HCT116 (cell line): ENCODE data around the gene SLC12A3. TPM values are rescaled to one million over a fixed set of nuclear protein-coding genes. Genes with fewer than 3 reads are reported as not detected.

Source experiments
- ATAC-seq: fragments of 200-7000 bp; cut with Tn5 transposase; 2 replicates; pipeline ENCODE4 v1.9.1; 2020; ENCODE audit warnings: mild to moderate bottlenecking, moderate library complexity
- BruUV-seq: library from RNA; stranded (reverse); fragments of 400-500 nt; replicated peaks from 2 replicates; lab custom pipeline; 2021; lab: Mats Ljungman, UMichigan
- CTCF ChIA-PET: fragments of 300-600 bp; sonication (Branson Sonifier 250); formaldehyde crosslinking; loops from one replicate; lab custom pipeline; 2021; ENCODE audit warnings: antibody characterized with exemption; lab: Charles Lee
- POLR2A ChIA-PET: fragments of 300-600, 350-600 bp; sonication (Branson Sonifier 250); formaldehyde crosslinking; loops from one replicate; lab custom pipeline; 2021; ENCODE audit warnings: antibody characterized with exemption; lab: Charles Lee
- RAD21 ChIA-PET, 2 experiments: fragments of 300-600 bp; sonication (Branson Sonifier 250); formaldehyde crosslinking; loops; one replicate each; lab custom pipeline; 2023; ENCODE audit warnings: low total read pairs in 2 of 2; ENCODE audit not compliant: uncharacterized antibody in 2 of 2, unreplicated experiment in 2 of 2, low non-redundant PET in 1 of 2; lab: Charles Lee
- DNase-seq: peaks from one replicate; pipeline ENCODE4 v3.0.0-alpha.2; 2010; ENCODE audit warnings: low read depth, low spot score
- H2AFZ ChIP-seq: fragments of 200-600 bp; shearing (Covaris generic), sonication (generic); 2 replicates; pipeline ENCODE4 v1.6.1; 2017; ENCODE audit warnings: low read depth, mixed run types, mixed read lengths, antibody characterized with exemption, low read length; ENCODE audit not compliant: poor library complexity, severe bottlenecking
- H3K27ac ChIP-seq: 2 replicates; pipeline ENCODE4 v1.5.1; 2012; ENCODE audit warnings: low read depth, low read length
- H3K27me3 ChIP-seq: fragments of 200-600 bp; sonication (generic); 2 replicates; pipeline ENCODE4 v1.6.1; 2016; ENCODE audit warnings: mixed run types, low read length, mixed read lengths; ENCODE audit not compliant: insufficient read depth
- H3K36me3 ChIP-seq, 2 experiments: fragments of 200-500 bp in 1 of 2; fragments of 200-600 bp in 1 of 2; sonication (Bioruptor generic) in 1 of 2; sonication (generic) in 1 of 2; 2 replicates each; pipeline versions ENCODE4 v1.5.1 to v1.6.1; 2014 to 2016; ENCODE audit warnings: low read length in 2 of 2, inconsistent platforms in 1 of 2, mixed read lengths in 1 of 2, mixed run types in 1 of 2; ENCODE audit not compliant: insufficient read depth in 2 of 2, control insufficient read depth in 1 of 2
- H3K4me1 ChIP-seq, 2 experiments: fragments of 200-600 bp in 1 of 2; sonication (generic) in 1 of 2; 2 replicates each; pipeline versions ENCODE4 v1.5.1 to v1.6.1; 2012 to 2017; ENCODE audit warnings: low read length in 2 of 2, inconsistent platforms in 1 of 2, mild to moderate bottlenecking in 1 of 2, mixed read lengths in 1 of 2, mixed run types in 1 of 2, moderate library complexity in 1 of 2; ENCODE audit not compliant: insufficient read depth in 2 of 2, control insufficient read depth in 1 of 2
- H3K4me2 ChIP-seq: fragments of 200-600 bp; sonication (generic); 2 replicates; pipeline ENCODE4 v1.6.1; 2017; ENCODE audit warnings: mixed run types, low read length, mixed read lengths
- H3K4me3 ChIP-seq, 2 experiments: fragments of 200-600 bp in 1 of 2; sonication (generic) in 1 of 2; replicated peaks in 1 of 2; 2 replicates each; pipeline ENCODE4 v1.5.1; 2011 to 2016; ENCODE audit warnings: low read length in 2 of 2, control low read depth in 1 of 2, low read depth in 1 of 2, mild to moderate bottlenecking in 1 of 2, mixed read lengths in 1 of 2, mixed run types in 1 of 2
- H3K79me2 ChIP-seq: fragments of 200-600 bp; sonication (generic); 2 replicates; pipeline ENCODE4 v1.6.1; 2017; ENCODE audit warnings: mild to moderate bottlenecking, mixed run types, low read length, moderate library complexity, mixed read lengths; ENCODE audit not compliant: insufficient read depth
- H3K9ac ChIP-seq: fragments of 200-600 bp; sonication (generic); 2 replicates; pipeline ENCODE4 v1.6.1; 2016; ENCODE audit warnings: low read length, mixed read lengths
- H3K9me2 ChIP-seq: fragments of 200-600 bp; sonication (generic), shearing (Covaris generic); 2 replicates; pipeline ENCODE4 v1.6.1; 2017; ENCODE audit warnings: mixed run types, mild to moderate bottlenecking, moderate library complexity; ENCODE audit not compliant: insufficient read depth
- H3K9me3 ChIP-seq, 2 experiments: fragments of 200-500 bp in 1 of 2; fragments of 200-600 bp in 1 of 2; sonication (Bioruptor generic) in 1 of 2; sonication (generic) in 1 of 2; 2 replicates each; pipeline ENCODE4 v1.6.1; 2014 to 2017; ENCODE audit warnings: low read length in 2 of 2, mixed read lengths in 2 of 2, inconsistent platforms in 1 of 2, low read depth in 1 of 2, mild to moderate bottlenecking in 1 of 2, mixed run types in 1 of 2, moderate library complexity in 1 of 2; ENCODE audit not compliant: control insufficient read depth in 1 of 2, insufficient read depth in 1 of 2
- H4K20me1 ChIP-seq: fragments of 200-600 bp; sonication (generic), shearing (Covaris generic); 2 replicates; pipeline ENCODE4 v1.6.1; 2017; ENCODE audit warnings: mixed run types, mild to moderate bottlenecking, moderate library complexity; ENCODE audit not compliant: insufficient read depth
- ATF3 ChIP-seq: IDR thresholded peaks from 2 replicates; pipeline ENCODE4 v1.6.1; 2012
- CTCF ChIP-seq, 3 experiments: fragments of 200-600 bp in 1 of 3; sonication (generic) in 1 of 3; IDR thresholded peaks in 2 of 3; conservative IDR thresholded peaks in 1 of 3; 2 replicates each; pipeline ENCODE4 v1.5.1; 2012 to 2017; ENCODE audit warnings: low read depth in 2 of 3, low read length in 2 of 3, antibody characterized with exemption in 1 of 3, borderline replicate concordance in 1 of 3, control low read depth in 1 of 3, mild to moderate bottlenecking in 1 of 3, mixed read lengths in 1 of 3, mixed run types in 1 of 3, moderate library complexity in 1 of 3; ENCODE audit not compliant: insufficient read depth in 1 of 3
- ELF1 ChIP-seq: IDR thresholded peaks from 2 replicates; pipeline ENCODE4 v1.6.1; 2012; ENCODE audit warnings: low read depth, borderline replicate concordance
- FOSL1 ChIP-seq: IDR thresholded peaks from 2 replicates; pipeline ENCODE4 v1.6.1; 2012; ENCODE audit warnings: low read depth
- JUND ChIP-seq: IDR thresholded peaks from 2 replicates; pipeline ENCODE4 v1.6.1; 2012
- RAD21 ChIP-seq: IDR thresholded peaks from 2 replicates; pipeline ENCODE4 v1.6.1; 2012; ENCODE audit warnings: low read depth, mild to moderate bottlenecking
- SIN3A ChIP-seq: IDR thresholded peaks from 2 replicates; pipeline ENCODE4 v1.6.1; 2012; ENCODE audit warnings: low read depth
- SRF ChIP-seq: IDR thresholded peaks from 2 replicates; pipeline ENCODE4 v1.6.1; 2012; ENCODE audit warnings: low read depth
- intact Hi-C: fragments of 100-400 bp; cut with micrococcal nuclease; formaldehyde crosslinking; loops from 2 replicates; pipeline ENCODE4 v1.10.0; 2022
- total RNA-seq: library from RNA; stranded (reverse); gene quantifications from one replicate; pipeline ENCODE4 v1.2.1, GENCODE V29; 2021; ENCODE audit not compliant: unreplicated experiment

The SLC12A3 gene
- total RNA-seq, 1 experiment from 2014 or later, result not detected

GRCh38 chr16:56869513-56870275 is 4.7 kb downstream of the SLC12A3 start:
- BruUV-seq, result no TSS peak
- POLR2A ChIA-PET, result interaction anchor here (1.5 kb wide), 1 partner anchor 62 kb away, joined by 5 read pairs; the partner anchor contains the start of gene HERPUD1
- Histone ChIP-seq H3K4me2 (no peak overlapping the region), H2AFZ (no peak overlapping the region), H3K4me3 (no peak overlapping the region), H4K20me1 (no peaks in the 10 kb centered on the region), H3K27me3 (no peaks in the 10 kb centered on the region), H3K9me3 (no peaks in the 10 kb centered on the region), H3K4me1 (peaks cover 0 to 5% of the 10 kb centered on the region in 2 experiments; a peak in 2 of 4 replicates), H3K27ac (no peak overlapping the region), H3K36me3 (no peaks in the 10 kb centered on the region), H3K9me2 (no peaks in the 10 kb centered on the region), H3K79me2 (no peaks in the 10 kb centered on the region), H3K9ac (no peak overlapping the region)
- RAD21 ChIA-PET, result no interaction called here
- DNase-seq (peak; percentile 34), ATAC-seq (peak; percentile 89)
- no peak for TF ChIP-seq JUND
- TF ChIP-seq RAD21, result peak; percentile 67
- no peak for TF ChIP-seq ATF3
- TF ChIP-seq SRF, result no peak
- no peak for TF ChIP-seq SIN3A
- no peak for TF ChIP-seq ELF1
- peak; percentile 27 to 52 (median 50); a peak in 5 of 6 replicates for TF ChIP-seq CTCF (IDR thresholded peaks at IDR 0.05 in 2 of 3, conservative IDR thresholded peaks at IDR 0.05 in 1 of 3; ENCODE audit: borderline replicate concordance in 1 of 3, insufficient read depth in 1 of 3, low read depth in 2 of 3, low read length in 2 of 3)
- TF ChIP-seq FOSL1, result no peak
- CTCF ChIA-PET, result interaction anchor here (0.9 to 1.4 kb wide), 5 partner anchors 10 to 77 kb away, joined by 3 to 8 read pairs (median 4); no protein-coding TSS in a partner anchor
- intact Hi-C loops, result loop anchor here (1.0 kb wide), 1 partner anchor 76 kb away; no protein-coding TSS in a partner anchor
